Vagina (tissue), 2 donors: Measurements from ENCODE around the gene TRABD2A. TPM values are rescaled to one million over a fixed set of nuclear protein-coding genes. Genes with fewer than 3 reads are reported as not detected.

ENCODE experiments used
- DNase-seq, 2 donors: peaks; one replicate each; pipeline ENCODE4 v3.0.0-alpha.2; 2017; ENCODE audit errors: extremely low spot score in 2 of 2
- H3K27ac ChIP-seq: fragments of 200-600 bp; sonication (generic); one replicate; pipeline ENCODE4 v1.5.1; 2019
- H3K27me3 ChIP-seq: fragments of 200-600 bp; sonication (generic); one replicate; pipeline ENCODE4 v1.5.1; 2019
- H3K36me3 ChIP-seq, 2 donors: fragments of 200-600 bp; sonication (generic); one replicate each; pipeline ENCODE4 v1.5.1; 2017 to 2019
- H3K4me1 ChIP-seq: fragments of 200-600 bp; sonication (generic); one replicate; pipeline ENCODE4 v1.5.1; 2019
- H3K4me3 ChIP-seq, 2 donors: fragments of 200-600 bp; sonication (generic); 1 replicate in 1 of 2; 2 replicates in 1 of 2; pipeline ENCODE4 v1.5.1; 2016 to 2019
- H3K9me3 ChIP-seq: fragments of 200-600 bp; sonication (generic); one replicate; pipeline ENCODE4 v1.5.1; 2019
- POLR2A ChIP-seq, 2 donors: fragments of 450-650 bp; IDR thresholded peaks; one replicate each; pipeline ENCODE4 v1.6.1; 2017; ENCODE audit warnings: antibody characterized with exemption in 2 of 2, mild to moderate bottlenecking in 2 of 2, moderate library complexity in 2 of 2
- POLR2AphosphoS5 ChIP-seq, 2 donors: sonication (generic); formaldehyde crosslinking; IDR thresholded peaks; one replicate each; pipeline ENCODE4 v1.9.0; 2017; ENCODE audit warnings: antibody characterized with exemption in 2 of 2, mild to moderate bottlenecking in 2 of 2, low read depth in 1 of 2; ENCODE audit not compliant: insufficient read depth in 1 of 2
- intact Hi-C: fragments of 100-400 bp; cut with DNase I; formaldehyde crosslinking; loops from one replicate; pipeline ENCODE4 v1.15.1; 2023
- total RNA-seq: library from RNA; depleted of rRNA; stranded (reverse); fragments of >200 nt; gene quantifications from one replicate; pipeline ENCODE4 v1.2.3, GENCODE V29; 2016
- TF ChIP-seq, protein P1 (sequence below), 3 experiments: fragments of 450-650 bp in 2 of 3; fragments of 200-600 bp in 1 of 3; sonication (generic) in 1 of 3; IDR thresholded peaks; one replicate each; pipeline ENCODE4 v1.5.1; 2017 to 2019; ENCODE audit warnings: antibody characterized with exemption in 3 of 3, mild to moderate bottlenecking in 2 of 3, moderate library complexity in 2 of 3

TRABD2A gene
- total RNA-seq, 1 donor from 2014 or later, result 5.4 TPM

DNA sequence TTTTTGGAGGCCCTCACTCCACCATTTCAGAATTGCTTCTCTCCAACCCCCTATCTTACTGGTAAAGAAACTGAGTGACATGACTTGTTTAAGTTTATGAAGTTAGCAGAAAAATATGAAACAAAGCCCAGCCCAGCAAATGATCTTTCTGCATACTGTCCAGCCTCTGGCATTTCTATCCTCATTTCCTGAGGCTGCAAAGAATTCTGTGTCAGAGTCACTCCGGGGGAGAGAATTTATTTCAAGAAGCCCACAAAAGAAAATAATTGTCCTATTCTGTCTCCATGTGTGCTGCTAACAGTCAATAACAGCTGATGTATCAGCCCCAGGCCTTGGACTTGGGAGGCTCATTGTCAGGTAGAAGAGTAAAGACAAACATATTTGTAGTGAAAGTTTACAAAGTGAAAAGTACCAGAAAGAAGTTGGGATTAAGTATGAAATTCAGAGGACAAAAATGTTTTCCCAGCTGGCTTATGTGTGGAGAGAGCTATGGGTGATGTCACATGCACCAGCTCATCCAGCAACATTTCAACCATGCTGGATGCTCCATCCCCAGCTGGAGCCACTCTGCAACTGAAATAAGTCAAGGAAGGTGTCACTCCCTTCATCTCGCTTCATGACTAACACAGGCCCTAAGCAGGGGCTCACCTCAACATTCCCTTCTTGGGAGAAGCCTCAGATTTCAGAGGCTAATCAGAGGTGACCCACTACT is 42.3 kb downstream of the TRABD2A start:
- Histone ChIP-seq H3K9me3 (no peaks in the 10 kb centered on the region), H3K4me1 (no peaks in the 10 kb centered on the region), H3K4me3 (no peak overlapping the region), H3K27ac (no peak overlapping the region), H3K27me3 (no peaks in the 10 kb centered on the region), H3K36me3 (no peaks in the 10 kb centered on the region)
- TF ChIP-seq POLR2A (IDR thresholded peaks at IDR 0.05), result no peak
- TF ChIP-seq, protein P1, sequence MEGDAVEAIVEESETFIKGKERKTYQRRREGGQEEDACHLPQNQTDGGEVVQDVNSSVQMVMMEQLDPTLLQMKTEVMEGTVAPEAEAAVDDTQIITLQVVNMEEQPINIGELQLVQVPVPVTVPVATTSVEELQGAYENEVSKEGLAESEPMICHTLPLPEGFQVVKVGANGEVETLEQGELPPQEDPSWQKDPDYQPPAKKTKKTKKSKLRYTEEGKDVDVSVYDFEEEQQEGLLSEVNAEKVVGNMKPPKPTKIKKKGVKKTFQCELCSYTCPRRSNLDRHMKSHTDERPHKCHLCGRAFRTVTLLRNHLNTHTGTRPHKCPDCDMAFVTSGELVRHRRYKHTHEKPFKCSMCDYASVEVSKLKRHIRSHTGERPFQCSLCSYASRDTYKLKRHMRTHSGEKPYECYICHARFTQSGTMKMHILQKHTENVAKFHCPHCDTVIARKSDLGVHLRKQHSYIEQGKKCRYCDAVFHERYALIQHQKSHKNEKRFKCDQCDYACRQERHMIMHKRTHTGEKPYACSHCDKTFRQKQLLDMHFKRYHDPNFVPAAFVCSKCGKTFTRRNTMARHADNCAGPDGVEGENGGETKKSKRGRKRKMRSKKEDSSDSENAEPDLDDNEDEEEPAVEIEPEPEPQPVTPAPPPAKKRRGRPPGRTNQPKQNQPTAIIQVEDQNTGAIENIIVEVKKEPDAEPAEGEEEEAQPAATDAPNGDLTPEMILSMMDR (IDR thresholded peaks at IDR 0.05), result no peak
- no peak for TF ChIP-seq POLR2AphosphoS5 (IDR thresholded peaks at IDR 0.05; ENCODE audit: insufficient read depth in 1 of 2, low read depth in 1 of 2)
- intact Hi-C loops, result no loop called here
- no peak for DNase-seq

GRCh38 chr2:84836215-84836614 is 44.7 kb downstream of the TRABD2A start:
- no peak overlapping the region for H3K4me3 ChIP-seq
- DNase-seq, result no peak
- TF ChIP-seq POLR2A (IDR thresholded peaks at IDR 0.05) (no peak), POLR2AphosphoS5 (IDR thresholded peaks at IDR 0.05; ENCODE audit: insufficient read depth in 1 of 2, low read depth in 1 of 2) (no peak)
- TF ChIP-seq, protein P1 (IDR thresholded peaks at IDR 0.05), result no peak
- intact Hi-C loops, result no loop called here
- no peaks in the 10 kb centered on the region for H3K27me3 ChIP-seq
- no peaks in the 10 kb centered on the region for H3K9me3 ChIP-seq
- H3K36me3 ChIP-seq, result no peaks in the 10 kb centered on the region
- H3K27ac ChIP-seq, result no peak overlapping the region
- no peaks in the 10 kb centered on the region for H3K4me1 ChIP-seq

- no peaks in the 10 kb centered on the region for H3K27me3 ChIP-seq
- H3K9me3 ChIP-seq, result no peaks in the 10 kb centered on the region
- H3K4me3 ChIP-seq, result no peak overlapping the region
- no peaks in the 10 kb centered on the region for H3K36me3 ChIP-seq
- TF ChIP-seq, protein P1 (IDR thresholded peaks at IDR 0.05), result no peak
- TF ChIP-seq POLR2AphosphoS5 (IDR thresholded peaks at IDR 0.05; ENCODE audit: insufficient read depth in 1 of 2, low read depth in 1 of 2), result no peak
- no peak for TF ChIP-seq POLR2A (IDR thresholded peaks at IDR 0.05)
- no peak for DNase-seq
- no peak overlapping the region for H3K27ac ChIP-seq
- H3K4me1 ChIP-seq, result no peaks in the 10 kb centered on the region
- intact Hi-C loops, result no loop called here
Observed at GRCh38 chr2:84833481-84834150, 47.3 kb downstream of the TRABD2A start.

DNA sequence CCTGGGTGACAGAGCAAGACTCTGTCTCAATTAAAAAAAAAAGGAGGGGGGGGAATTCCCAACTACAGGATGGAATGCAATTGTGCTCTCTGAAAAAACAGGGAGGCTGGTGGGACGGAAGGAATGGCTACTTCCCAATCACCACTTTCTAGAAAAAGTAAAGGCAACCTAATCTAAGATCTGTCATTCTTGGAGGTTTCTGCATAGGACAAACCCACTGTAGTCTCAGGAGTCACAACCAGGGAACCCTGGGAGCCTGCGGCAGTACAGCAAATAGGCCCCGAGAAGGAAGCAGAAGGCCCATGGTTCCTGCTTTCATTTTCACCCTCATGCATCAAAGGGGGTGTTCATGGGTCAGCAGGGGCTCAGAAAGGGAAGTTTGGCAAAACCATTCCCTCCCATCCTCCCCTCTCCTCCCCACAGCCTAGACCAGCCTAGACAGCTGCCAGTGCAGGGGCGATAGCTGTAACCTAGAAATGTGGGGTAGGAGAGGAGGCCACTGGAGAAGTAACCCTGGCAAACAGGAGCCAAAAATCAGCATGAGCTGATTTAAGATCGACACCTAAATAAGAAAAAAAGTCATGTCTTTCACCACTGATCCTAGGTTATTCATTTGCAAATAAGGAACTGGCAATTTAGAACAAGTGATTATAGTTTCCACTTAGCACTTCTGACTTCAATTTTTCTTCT is 48.0 kb downstream of the TRABD2A start:
- Histone ChIP-seq H3K4me3 (no peak overlapping the region), H3K27ac (no peak overlapping the region), H3K4me1 (no peaks in the 10 kb centered on the region), H3K27me3 (no peaks in the 10 kb centered on the region), H3K9me3 (no peaks in the 10 kb centered on the region), H3K36me3 (no peaks in the 10 kb centered on the region)
- TF ChIP-seq, protein P1 (IDR thresholded peaks at IDR 0.05), result no peak
- TF ChIP-seq POLR2AphosphoS5 (IDR thresholded peaks at IDR 0.05; ENCODE audit: insufficient read depth in 1 of 2, low read depth in 1 of 2), result no peak
- TF ChIP-seq POLR2A (IDR thresholded peaks at IDR 0.05), result no peak
- intact Hi-C loops, result no loop called here
- no peak for DNase-seq
